HL-60 (cell line): Measurements from ENCODE around the gene AP3S1.

ENCODE experiments used
- DNase-seq, 2 experiments: peaks; one replicate each; pipeline ENCODE4 v3.0.0-alpha.2; 2010 to 2020; ENCODE audit warnings: low read depth in 1 of 2, low spot score in 1 of 2
- H3K27ac ChIP-seq: fragments of 250-450 bp; sonication (Bioruptor Pico); replicated peaks from 2 replicates; pipeline ENCODE4 v1.5.1; 2020; ENCODE audit warnings: mild to moderate bottlenecking, moderate library complexity
- H3K27me3 ChIP-seq: fragments of 250-450 bp; sonication (Bioruptor Pico); 2 replicates; pipeline ENCODE4 v1.5.1; 2021; ENCODE audit warnings: mild to moderate bottlenecking, moderate library complexity; ENCODE audit not compliant: insufficient read depth, poor library complexity, severe bottlenecking
- H3K4me3 ChIP-seq: replicated peaks from 2 replicates; pipeline ENCODE4 v1.5.1; 2011; ENCODE audit warnings: mild to moderate bottlenecking, control low read depth, low read length; ENCODE audit not compliant: insufficient read depth
- GABPA ChIP-seq: IDR thresholded peaks from 2 replicates; pipeline ENCODE4 v1.6.1; 2012; ENCODE audit warnings: low read depth
- POLR2AphosphoS5 ChIP-seq: IDR thresholded peaks from 2 replicates; pipeline ENCODE4 v1.6.1; 2012; ENCODE audit warnings: low read depth
- SPI1 ChIP-seq: IDR thresholded peaks from 2 replicates; pipeline ENCODE4 v1.6.1; 2012; ENCODE audit warnings: low read depth, mild to moderate bottlenecking, borderline replicate concordance
- TF ChIP-seq, protein P1 (sequence below): IDR thresholded peaks from 2 replicates; pipeline ENCODE4 v1.6.1; 2012; ENCODE audit warnings: low read depth; ENCODE audit not compliant: insufficient replicate concordance
- TF ChIP-seq, protein P2 (sequence below): IDR thresholded peaks from one replicate; pipeline ENCODE4 v1.5.1; 2011; ENCODE audit warnings: low read length, control low read depth, inconsistent platforms; ENCODE audit not compliant: insufficient read depth

Gene AP3S1

DNA sequence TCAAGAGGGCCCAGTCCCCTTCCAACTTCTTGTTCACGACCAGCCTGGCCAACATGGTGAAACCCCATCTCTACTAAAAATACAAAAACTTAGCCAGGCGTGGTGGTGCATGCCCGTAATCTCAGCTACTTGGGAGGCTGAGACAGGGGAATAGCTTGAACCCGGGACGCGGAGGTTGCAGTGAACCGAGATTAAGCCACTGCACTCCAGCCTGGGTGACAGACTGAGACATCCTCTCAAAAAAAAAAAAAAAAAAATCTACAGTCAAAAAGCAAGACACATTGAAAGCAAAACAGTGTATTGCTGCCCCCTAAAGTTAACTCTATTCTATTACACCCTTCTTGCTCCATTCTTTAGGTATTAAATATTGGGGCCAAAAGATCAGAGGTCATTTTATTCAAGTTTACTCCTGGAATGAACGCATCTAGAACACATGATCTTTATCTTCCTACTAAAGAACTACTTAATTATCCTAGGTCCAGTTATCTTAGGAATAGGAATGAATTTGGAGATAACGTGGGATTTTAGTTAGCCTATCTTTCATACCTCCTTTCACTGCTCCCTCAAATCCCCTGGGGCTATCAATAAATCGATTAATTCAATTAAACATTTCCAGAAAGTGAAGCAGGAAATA is 2.7 kb upstream of the AP3S1 start:
- Histone ChIP-seq H3K27ac (no peak overlapping the region), H3K4me3 (peak overlapping the region; percentile 71; the same call in 1 of the 2 replicates), H3K27me3 (no peaks in the 10 kb centered on the region)
- DNase-seq, result peak; percentile 4 to 33
- TF ChIP-seq, protein P1, sequence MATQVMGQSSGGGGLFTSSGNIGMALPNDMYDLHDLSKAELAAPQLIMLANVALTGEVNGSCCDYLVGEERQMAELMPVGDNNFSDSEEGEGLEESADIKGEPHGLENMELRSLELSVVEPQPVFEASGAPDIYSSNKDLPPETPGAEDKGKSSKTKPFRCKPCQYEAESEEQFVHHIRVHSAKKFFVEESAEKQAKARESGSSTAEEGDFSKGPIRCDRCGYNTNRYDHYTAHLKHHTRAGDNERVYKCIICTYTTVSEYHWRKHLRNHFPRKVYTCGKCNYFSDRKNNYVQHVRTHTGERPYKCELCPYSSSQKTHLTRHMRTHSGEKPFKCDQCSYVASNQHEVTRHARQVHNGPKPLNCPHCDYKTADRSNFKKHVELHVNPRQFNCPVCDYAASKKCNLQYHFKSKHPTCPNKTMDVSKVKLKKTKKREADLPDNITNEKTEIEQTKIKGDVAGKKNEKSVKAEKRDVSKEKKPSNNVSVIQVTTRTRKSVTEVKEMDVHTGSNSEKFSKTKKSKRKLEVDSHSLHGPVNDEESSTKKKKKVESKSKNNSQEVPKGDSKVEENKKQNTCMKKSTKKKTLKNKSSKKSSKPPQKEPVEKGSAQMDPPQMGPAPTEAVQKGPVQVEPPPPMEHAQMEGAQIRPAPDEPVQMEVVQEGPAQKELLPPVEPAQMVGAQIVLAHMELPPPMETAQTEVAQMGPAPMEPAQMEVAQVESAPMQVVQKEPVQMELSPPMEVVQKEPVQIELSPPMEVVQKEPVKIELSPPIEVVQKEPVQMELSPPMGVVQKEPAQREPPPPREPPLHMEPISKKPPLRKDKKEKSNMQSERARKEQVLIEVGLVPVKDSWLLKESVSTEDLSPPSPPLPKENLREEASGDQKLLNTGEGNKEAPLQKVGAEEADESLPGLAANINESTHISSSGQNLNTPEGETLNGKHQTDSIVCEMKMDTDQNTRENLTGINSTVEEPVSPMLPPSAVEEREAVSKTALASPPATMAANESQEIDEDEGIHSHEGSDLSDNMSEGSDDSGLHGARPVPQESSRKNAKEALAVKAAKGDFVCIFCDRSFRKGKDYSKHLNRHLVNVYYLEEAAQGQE, result no peak
- TF ChIP-seq POLR2AphosphoS5 (no peak), GABPA (no peak), SPI1 (no peak)

DNA sequence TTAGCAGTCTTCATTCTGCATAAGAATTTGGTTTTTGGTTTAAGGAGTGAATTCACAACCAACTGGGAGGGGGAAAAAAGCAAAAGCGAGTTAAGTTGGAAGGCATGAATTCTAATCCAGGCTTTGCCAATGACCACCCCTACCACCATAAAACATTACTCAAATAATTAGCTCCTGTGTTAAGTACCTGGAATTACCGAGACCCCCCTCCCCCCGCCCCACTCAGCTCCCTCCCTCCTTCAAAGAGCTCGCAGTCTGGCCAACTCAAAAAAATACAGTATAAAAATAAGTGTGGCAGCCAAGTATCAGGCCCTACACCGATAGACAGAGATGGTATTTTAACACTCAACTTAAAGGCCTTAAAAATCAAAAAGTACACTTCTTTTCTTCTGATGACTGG is 862 bp upstream of the AP3S1 start:
- no peaks in the 10 kb centered on the region for H3K27me3 ChIP-seq
- H3K27ac ChIP-seq, result peak overlapping the region; percentile 98
- TF ChIP-seq, protein P1, result no peak
- TF ChIP-seq SPI1 (no peak), POLR2AphosphoS5 (no peak), GABPA (no peak)
- TF ChIP-seq, protein P2, sequence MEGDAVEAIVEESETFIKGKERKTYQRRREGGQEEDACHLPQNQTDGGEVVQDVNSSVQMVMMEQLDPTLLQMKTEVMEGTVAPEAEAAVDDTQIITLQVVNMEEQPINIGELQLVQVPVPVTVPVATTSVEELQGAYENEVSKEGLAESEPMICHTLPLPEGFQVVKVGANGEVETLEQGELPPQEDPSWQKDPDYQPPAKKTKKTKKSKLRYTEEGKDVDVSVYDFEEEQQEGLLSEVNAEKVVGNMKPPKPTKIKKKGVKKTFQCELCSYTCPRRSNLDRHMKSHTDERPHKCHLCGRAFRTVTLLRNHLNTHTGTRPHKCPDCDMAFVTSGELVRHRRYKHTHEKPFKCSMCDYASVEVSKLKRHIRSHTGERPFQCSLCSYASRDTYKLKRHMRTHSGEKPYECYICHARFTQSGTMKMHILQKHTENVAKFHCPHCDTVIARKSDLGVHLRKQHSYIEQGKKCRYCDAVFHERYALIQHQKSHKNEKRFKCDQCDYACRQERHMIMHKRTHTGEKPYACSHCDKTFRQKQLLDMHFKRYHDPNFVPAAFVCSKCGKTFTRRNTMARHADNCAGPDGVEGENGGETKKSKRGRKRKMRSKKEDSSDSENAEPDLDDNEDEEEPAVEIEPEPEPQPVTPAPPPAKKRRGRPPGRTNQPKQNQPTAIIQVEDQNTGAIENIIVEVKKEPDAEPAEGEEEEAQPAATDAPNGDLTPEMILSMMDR, result no peak
- peak overlapping the region; percentile 71 for H3K4me3 ChIP-seq
- DNase-seq, result no peak

DNA sequence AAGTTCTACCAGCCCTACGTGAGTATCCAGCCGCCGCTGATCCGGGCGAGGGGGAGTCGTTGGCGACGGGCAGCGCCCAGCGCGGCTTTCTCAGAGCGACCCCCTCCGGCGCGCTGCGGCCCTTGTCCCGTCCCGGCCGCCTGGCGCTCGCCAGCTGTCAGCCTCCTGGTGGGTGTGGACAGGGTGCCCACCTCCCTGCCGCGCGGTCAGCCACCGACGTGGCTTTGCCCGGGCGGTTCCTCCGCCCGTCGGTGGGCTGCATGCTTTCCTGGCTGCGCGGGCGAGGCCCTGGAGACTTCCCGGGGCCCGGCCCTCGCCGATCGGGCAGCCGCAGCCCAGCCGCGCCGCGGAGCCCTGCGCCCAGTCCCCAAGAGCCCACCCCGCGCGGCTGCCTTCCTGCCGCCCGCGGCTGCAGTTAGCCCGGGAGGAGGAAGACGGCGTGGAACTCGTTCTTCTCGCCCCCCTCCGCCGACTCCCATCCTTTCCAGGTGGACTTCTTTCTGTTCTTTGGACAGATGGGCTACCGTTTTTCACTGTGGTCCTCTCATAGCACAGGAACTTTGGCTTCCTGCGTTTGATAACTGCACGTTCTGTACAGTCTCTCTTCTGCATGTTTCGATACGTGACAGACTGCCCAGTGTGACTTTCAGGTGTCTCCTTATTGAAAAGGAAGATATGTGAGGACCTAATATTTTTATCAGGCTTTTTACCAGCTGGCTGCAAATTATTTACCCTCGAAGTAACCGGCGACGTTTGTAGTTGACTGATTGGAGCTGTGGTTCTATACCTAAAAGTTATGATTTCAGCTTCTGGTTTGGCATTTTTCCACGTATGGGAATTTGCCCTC is 577 bp downstream of the AP3S1 start:
- H3K27ac ChIP-seq, result peak overlapping the region; percentile 98
- TF ChIP-seq POLR2AphosphoS5, result no peak
- peak overlapping the region; percentile 71 for H3K4me3 ChIP-seq
- H3K27me3 ChIP-seq, result no peaks in the 10 kb centered on the region
- peak in 1 of 2 experiments; percentile 13 for DNase-seq

DNA sequence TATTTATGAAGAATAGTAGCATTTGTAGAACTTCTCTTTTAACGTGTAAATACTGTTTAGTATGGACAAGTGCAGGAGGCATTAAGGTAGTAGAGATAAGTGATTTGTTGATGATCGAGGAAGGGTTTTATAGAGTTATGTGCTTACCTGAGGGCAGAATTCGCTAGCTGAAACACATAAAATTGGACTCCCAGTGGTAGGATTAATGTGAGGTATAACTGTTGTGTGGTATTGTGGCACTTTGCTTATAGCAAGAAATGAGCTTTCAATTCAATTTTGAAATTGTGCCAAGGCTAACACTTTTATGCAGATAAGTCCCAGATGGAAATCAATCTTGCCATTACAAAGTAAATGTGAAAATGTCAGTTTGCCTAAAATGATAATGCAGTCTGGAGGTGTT is 1.2 kb downstream of the AP3S1 start:
- DNase-seq, result no peak
- Histone ChIP-seq H3K27me3 (no peaks in the 10 kb centered on the region), H3K4me3 (peak overlapping the region; percentile 71), H3K27ac (peak overlapping the region; percentile 98; the same call in 1 of the 2 replicates)
- TF ChIP-seq, protein P2, result no peak
- TF ChIP-seq, protein P1, result no peak
- TF ChIP-seq SPI1, result no peak
- no peak for TF ChIP-seq GABPA
- TF ChIP-seq POLR2AphosphoS5, result no peak
